Measurements from ENCODE around the gene ERFE.

DNA sequence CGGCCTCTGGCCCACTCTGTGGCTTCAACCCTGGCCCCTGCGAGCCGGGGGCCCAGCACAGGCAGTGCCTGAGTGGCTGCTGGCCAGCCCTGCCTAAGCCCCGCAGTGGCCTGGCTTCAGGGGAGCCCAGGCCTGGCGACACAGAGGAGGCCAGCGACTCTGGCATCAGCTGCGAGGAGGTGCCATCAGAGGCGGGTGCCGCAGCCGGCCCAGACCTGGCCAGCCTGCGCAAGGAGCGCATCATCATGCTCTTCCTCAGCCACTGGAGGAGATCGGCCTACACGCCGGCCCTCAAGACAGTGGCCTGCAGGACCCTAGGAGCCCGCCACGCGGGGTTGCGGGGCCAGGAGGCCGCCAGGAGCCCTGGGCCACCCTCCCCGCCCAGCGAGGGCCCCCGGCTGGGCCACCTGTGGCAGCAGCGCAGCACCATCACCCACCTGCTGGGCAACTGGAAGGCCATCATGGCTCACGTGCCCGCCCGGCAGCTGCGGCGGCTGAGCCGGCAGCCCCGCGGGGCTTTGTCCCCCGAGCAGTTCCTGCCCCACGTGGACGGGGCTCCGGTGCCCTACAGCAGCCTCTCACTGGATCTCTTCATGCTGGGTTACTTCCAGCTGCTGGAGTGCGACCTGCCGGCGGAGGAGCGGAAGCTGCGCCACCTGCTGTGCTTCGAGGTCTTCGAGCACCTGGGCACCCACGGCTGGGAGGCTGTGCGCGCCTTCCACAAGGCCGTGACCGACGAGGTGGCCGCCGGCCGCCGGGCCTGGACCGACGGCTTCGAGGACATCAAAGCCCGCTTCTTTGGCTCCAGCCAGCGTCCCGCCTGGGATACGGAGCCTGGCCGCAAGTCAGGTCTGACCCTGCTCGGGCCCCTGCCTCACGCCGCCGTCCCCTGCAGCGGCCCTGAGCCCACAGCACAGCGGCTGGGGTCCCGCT, 27.8 kb upstream of the ERFE start:
- TF ChIP-seq, protein P1, sequence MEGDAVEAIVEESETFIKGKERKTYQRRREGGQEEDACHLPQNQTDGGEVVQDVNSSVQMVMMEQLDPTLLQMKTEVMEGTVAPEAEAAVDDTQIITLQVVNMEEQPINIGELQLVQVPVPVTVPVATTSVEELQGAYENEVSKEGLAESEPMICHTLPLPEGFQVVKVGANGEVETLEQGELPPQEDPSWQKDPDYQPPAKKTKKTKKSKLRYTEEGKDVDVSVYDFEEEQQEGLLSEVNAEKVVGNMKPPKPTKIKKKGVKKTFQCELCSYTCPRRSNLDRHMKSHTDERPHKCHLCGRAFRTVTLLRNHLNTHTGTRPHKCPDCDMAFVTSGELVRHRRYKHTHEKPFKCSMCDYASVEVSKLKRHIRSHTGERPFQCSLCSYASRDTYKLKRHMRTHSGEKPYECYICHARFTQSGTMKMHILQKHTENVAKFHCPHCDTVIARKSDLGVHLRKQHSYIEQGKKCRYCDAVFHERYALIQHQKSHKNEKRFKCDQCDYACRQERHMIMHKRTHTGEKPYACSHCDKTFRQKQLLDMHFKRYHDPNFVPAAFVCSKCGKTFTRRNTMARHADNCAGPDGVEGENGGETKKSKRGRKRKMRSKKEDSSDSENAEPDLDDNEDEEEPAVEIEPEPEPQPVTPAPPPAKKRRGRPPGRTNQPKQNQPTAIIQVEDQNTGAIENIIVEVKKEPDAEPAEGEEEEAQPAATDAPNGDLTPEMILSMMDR (IDR thresholded peaks at IDR 0.05; ENCODE audit: poor library complexity, severe bottlenecking), result no peak
- TF ChIP-seq EZH2 (IDR thresholded peaks at IDR 0.05; ENCODE audit: borderline replicate concordance, insufficient read depth, low read length, poor library complexity, severe bottlenecking), result no peak
- no peak for TF ChIP-seq SMC3 (conservative IDR thresholded peaks at IDR 0.05; ENCODE audit: poor library complexity)
- TF ChIP-seq EP300 (conservative IDR thresholded peaks at IDR 0.05; ENCODE audit: poor library complexity, severe bottlenecking), result no peak
- TF ChIP-seq REST (IDR thresholded peaks at IDR 0.05; ENCODE audit: borderline replicate concordance), result no peak

Measured in neural cell (in vitro differentiated cells).